ENCODE results near the gene NELFB.

NELFB gene

DNA sequence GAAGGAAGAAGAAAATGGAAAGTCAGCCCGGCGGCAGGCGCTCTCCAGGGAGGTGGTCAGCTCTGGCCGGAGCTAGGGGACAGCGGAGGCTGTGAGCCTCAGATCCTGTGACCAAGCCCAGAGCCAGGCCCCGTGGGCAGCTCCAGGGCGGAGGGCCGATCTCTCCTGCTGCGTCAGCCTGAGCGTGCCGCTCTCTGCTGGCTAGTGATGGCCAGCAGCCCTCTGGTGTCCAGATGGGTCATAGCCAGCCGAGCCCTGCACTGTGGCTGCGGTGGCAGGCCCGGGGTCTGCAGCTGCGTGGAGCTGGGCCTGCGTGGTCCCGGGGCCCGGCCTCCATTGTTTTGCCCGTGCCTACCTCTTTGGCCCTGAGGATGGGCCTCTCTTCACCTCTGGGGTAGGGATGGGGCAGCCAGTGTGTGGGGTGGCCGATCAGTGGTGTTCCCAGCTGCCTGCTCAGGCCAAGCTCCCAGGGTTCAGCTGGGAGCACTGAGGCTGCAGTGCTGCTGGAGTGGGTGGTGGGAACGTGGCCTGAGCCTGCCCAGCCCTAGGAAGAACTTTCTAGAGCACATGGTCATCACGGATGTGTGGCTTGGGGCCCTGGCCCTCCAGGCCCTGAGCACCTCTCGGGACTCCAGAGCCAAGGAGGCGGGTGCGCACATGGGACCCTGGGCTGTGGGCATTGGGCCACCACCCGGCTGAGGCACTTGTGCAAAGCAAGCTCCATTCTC lies 64.0 kb downstream of the NELFB start:
- H4K20me1 ChIP-seq, result no peaks in the 10 kb centered on the region
- peak overlapping the region in 9 of 11 experiments; percentile 14 to 85 (median 43); a peak in 11 of 22 replicates for H3K9ac ChIP-seq
- peaks cover 0 to 8% (median 0%) of the 10 kb centered on the region in 11 experiments; a peak in 4 of 22 replicates for H3K27me3 ChIP-seq
- peak overlapping the region in 8 of 11 experiments; percentile 31 to 96 (median 85); a peak in 11 of 22 replicates for H3K27ac ChIP-seq
- H3K4me2 ChIP-seq, result peak overlapping the region; percentile 81 to 99 (median 95)
- H3K9me3 ChIP-seq (replicated peaks in 1 of 11), result peaks cover 0 to 20% (median 13%) of the 10 kb centered on the region in 11 experiments; a peak in 16 of 22 replicates
- peaks cover 63 to 77% (median 75%) of the 10 kb centered on the region in 10 experiments for H3K4me1 ChIP-seq
- no peak overlapping the region for H3K4me3 ChIP-seq
- H3K36me3 ChIP-seq, result peaks cover 0 to 7% (median 0%) of the 10 kb centered on the region in 11 experiments; a peak in 3 of 22 replicates
- no peak for TF ChIP-seq Cebpa-rat (IDR thresholded peaks at IDR 0.05)

DNA sequence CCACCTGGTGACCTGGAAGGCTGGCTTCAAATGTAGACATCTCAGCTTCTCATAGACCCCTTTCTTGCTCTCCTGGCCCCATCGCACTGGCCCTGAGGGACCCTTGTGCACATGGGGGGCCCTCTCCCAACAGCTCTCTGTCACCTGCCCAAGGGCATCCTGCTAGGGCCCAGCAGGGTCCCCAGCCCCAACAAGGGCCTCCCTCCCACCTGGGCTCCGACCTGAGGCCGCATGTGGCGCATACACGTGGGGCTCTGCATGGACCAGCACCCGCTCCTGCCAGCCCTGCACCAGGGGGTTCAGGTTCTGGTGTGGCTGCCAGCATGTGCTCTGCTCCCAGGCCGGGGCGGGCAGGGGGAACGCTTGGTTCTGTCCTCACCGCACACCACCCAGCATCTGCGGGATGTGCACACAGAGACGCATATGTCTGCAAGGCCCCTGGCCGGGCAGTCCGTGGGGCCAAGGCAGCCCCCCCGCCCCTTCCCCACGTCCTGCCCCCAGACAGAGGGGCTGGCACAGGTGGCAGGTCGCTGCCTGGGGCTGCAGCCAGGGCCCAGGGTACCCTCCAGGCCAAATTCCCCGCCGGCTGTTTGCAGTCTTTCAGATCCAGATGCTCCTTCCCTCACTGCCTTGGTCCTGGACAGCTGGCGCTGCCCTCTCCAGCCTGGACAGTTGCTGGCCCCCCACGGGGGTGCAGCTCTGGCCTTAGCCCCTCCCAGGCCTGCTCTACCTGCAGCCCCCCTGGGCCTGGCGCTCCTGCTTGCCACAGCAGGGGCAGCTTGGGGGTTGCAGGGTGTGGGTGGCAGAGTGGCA lies 64.8 kb downstream of the NELFB start:
- Histone ChIP-seq H3K9me3 (replicated peaks in 1 of 11) (peaks cover 0 to 20% (median 13%) of the 10 kb centered on the region in 11 experiments; a peak in 16 of 22 replicates), H3K27me3 (peaks cover 0 to 8% (median 0%) of the 10 kb centered on the region in 11 experiments; a peak in 4 of 22 replicates), H3K4me1 (peaks cover 60 to 71% (median 69%) of the 10 kb centered on the region in 10 experiments), H3K9ac (peak overlapping the region in 9 of 11 experiments; percentile 54 to 88 (median 81); a peak in 19 of 22 replicates), H3K4me2 (peak overlapping the region; percentile 81 to 99 (median 95)), H3K4me3 (peak overlapping the region in 7 of 10 experiments; percentile 28 to 63 (median 53); a peak in 10 of 20 replicates), H4K20me1 (no peaks in the 10 kb centered on the region), H3K36me3 (peaks cover 0 to 8% (median 0%) of the 10 kb centered on the region in 11 experiments; a peak in 3 of 22 replicates), H3K27ac (peak overlapping the region in 10 of 11 experiments; percentile 39 to 96 (median 86); a peak in 18 of 22 replicates)
- no peak for TF ChIP-seq Cebpa-rat (IDR thresholded peaks at IDR 0.05)

GRCh38 chr9:137320555-137321384 lies 65.6 kb downstream of the NELFB start:
- Histone ChIP-seq H3K9ac (peak overlapping the region; percentile 54 to 88 (median 80); a peak in 21 of 22 replicates), H3K4me2 (peak overlapping the region; percentile 81 to 99 (median 95)), H3K9me3 (replicated peaks in 1 of 11) (peaks cover 0 to 20% (median 13%) of the 10 kb centered on the region in 11 experiments; a peak in 16 of 22 replicates), H3K27ac (peak overlapping the region in 10 of 11 experiments; percentile 39 to 96 (median 86); a peak in 20 of 22 replicates), H3K4me1 (peaks cover 55 to 63% (median 62%) of the 10 kb centered on the region in 10 experiments), H3K27me3 (peaks cover 0 to 8% (median 0%) of the 10 kb centered on the region in 11 experiments; a peak in 4 of 22 replicates), H4K20me1 (no peaks in the 10 kb centered on the region), H3K36me3 (peaks cover 0 to 14% (median 0%) of the 10 kb centered on the region in 11 experiments; a peak in 4 of 22 replicates), H3K4me3 (peak overlapping the region in 8 of 10 experiments; percentile 28 to 63 (median 53); a peak in 14 of 20 replicates)
- no peak for TF ChIP-seq Cebpa-rat (IDR thresholded peaks at IDR 0.05)

DNA sequence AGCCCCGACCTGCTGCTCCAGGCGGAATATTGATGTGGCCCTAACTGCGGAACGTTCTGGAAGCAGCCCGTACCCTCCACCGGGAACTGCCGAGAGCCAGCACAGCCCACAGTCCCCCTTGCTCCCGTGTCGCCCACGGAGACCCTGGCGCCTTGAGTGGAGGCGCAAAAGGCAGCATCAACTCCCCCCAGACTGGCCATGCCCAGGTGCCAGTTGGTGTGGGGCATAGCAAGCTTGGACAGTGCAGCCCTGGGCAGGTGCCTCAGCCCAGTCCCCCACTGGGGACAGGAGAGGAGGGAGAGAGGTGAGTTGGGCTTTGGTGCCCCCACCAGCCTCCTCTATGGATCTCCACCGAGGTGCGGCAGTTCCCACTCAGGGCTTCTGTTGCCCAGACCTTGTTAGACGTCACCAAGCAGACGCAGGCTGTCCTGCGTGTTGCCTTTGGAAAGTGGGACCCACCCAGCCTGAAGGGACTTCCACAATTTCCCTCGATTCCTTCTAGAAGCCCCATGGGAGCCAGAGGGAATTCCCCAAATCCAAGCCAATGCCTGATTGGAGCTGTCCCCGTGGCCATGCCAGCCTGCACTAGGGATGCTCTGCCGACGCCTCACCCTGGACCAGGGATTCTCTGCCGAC lies 66.7 kb downstream of the NELFB start:
- peaks cover 0 to 14% (median 0%) of the 10 kb centered on the region in 11 experiments; a peak in 4 of 22 replicates for H3K36me3 ChIP-seq
- H3K4me2 ChIP-seq, result peak overlapping the region in 10 of 11 experiments; percentile 81 to 99 (median 96); a peak in 18 of 22 replicates
- H3K9me3 ChIP-seq (replicated peaks in 1 of 11), result peaks cover 0 to 23% (median 13%) of the 10 kb centered on the region in 11 experiments; a peak in 16 of 22 replicates
- no peak overlapping the region for H3K4me3 ChIP-seq
- peaks cover 52 to 66% (median 56%) of the 10 kb centered on the region in 10 experiments for H3K4me1 ChIP-seq
- no peaks in the 10 kb centered on the region for H3K27me3 ChIP-seq
- no peak for TF ChIP-seq Cebpa-rat (IDR thresholded peaks at IDR 0.05)
- H3K27ac ChIP-seq, result peak overlapping the region in 8 of 11 experiments; percentile 79 to 96 (median 88); a peak in 16 of 22 replicates
- no peaks in the 10 kb centered on the region for H4K20me1 ChIP-seq
- peak overlapping the region in 5 of 11 experiments; percentile 78 to 88 (median 81); a peak in 6 of 22 replicates for H3K9ac ChIP-seq

Data from BLaER1 treated with 17β-estradiol and CSF1 and Interleukin-3, amounts not matched to agents 10 nM and 100 nM (cell line).